NCI-H1436 treated with DMSO at 0.1 percent for 48 hours (cell line): ENCODE data around the gene TAPBP.
"Not testable (repeated sequence)": the region's sequence is repeated elsewhere in the genome, so short reads cannot be mapped to it uniquely, and the experiment has no call there.

Experiments
- DNase-seq: peaks from one replicate; lab custom pipeline; 2025; lab: John Stamatoyannopoulos, UW

The TAPBP gene

GRCh38 chr6:33313709-33314514 lies at the start of gene TAPBP:
TAPBP (minus strand) TSS chr6:33314078; CDS start chr6:33314041, 37 bp downstream.
- no peak for DNase-seq

GRCh38 chr6:33363486-33363885 lies 49.6 kb upstream of the TAPBP start:
- not testable (repeated sequence) for DNase-seq

DNA sequence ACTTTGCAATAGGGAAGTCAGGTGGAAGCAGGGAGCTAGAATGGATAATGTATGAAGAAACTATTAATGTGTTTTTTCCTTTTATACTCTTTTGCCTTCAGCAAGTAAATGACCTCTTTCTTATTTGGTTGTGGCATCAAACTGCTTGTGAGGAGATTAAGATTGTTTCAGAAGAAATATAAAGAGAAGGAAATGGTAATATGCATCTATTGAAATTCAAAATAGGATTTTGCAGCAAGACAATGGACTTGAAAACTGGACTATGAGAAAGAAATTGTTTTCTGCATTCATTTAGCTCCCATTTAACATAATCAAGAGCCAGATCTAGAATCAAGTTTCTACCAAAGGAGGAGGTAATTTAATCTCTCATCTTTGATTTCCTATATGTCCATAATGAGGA lies 45.5 kb upstream of the TAPBP start:
- DNase-seq: no peak

DNA sequence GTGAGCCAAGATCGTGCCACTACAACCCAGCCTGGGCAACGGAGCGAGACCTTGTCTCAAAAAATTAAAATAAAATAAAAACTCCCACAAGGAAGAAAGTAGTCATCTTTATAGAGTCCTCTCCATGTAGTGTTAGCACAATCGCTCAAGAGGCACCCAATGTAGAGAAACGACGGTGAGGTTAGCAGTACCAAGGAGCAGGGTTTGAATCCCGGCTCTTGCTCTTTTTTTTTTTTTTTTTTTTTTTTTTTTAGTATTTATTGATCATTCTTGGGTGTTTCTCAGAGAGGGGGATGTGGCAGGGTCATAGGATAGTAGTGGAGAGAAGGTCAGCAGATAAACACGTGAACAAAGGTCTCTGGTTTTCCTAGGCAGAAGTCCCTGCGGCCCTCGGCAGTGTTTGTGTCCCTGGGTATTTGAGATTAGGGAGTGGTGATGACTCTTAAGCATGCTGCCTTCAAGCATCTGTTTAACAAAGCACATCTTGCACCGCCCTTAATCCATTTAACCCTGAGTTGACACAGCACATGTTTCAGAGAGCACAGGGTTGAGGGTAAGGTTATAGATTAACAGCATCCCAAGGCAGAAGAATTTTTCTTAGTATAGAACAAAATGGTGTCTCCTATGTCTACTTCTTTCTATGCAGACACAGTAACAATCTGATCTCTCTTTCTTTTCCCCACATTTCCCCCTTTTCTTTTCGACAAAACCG lies 43.4 kb upstream of the TAPBP start:
- not testable (repeated sequence) for DNase-seq

- DNase-seq: no peak
Measured at GRCh38 chr6:33356295-33356694, 42.4 kb upstream of the TAPBP start.

GRCh38 chr6:33355860-33356259 lies 42.0 kb upstream of the TAPBP start:
- DNase-seq: not testable (repeated sequence)

- DNase-seq: no peak
Measured at GRCh38 chr6:33347816-33348215, 33.9 kb upstream of the TAPBP start.

- DNase-seq: not testable (repeated sequence)
Measured at GRCh38 chr6:33346972-33347371, 33.1 kb upstream of the TAPBP start.

DNA sequence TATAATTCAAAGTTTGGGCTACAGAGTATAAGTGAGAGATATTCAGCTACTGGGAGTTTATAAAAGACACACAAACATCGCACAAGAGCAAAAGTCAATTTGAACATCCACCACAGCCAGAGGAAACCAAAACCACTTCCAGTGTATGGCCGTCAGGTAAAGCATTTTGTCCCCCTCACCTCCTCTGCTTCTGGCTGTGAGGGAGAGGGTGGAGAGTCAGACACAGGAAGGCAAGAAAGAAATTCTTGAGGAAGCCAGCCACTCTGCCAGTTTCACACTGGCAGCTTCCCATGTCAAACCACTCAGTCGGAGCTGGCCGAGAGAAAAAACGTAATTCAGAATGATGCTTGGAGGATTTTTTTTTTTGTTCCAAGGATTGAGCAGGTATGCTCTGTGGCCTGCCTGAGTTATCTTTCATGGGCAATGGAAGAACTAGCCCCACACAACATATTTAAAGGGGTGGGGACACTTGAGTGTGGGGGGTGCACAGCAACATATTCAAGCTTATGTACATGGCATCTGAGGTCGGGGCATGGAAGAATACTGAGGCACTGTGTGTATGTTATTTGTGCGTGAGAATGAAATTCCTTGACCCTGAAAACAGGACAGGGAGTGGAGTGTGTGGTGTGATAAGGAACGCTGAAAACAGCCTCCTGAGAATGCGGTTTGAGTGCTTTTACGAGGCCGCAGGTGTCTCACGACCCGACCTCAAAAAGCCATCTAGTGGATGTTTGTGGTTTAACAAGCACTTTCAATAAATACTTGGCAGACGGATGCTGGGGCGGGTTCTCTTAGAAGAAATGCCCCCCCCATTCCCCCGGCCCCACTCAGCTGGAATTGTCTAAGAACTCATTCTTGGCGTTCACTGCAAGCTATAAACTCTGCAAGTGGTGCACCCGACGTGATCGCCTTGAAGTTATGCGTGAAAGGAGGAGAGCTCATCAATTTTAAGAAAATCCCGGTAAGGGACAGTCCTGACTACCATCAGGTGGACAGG lies 31.1 kb upstream of the TAPBP start:
- peak; percentile 41 for DNase-seq

DNA sequence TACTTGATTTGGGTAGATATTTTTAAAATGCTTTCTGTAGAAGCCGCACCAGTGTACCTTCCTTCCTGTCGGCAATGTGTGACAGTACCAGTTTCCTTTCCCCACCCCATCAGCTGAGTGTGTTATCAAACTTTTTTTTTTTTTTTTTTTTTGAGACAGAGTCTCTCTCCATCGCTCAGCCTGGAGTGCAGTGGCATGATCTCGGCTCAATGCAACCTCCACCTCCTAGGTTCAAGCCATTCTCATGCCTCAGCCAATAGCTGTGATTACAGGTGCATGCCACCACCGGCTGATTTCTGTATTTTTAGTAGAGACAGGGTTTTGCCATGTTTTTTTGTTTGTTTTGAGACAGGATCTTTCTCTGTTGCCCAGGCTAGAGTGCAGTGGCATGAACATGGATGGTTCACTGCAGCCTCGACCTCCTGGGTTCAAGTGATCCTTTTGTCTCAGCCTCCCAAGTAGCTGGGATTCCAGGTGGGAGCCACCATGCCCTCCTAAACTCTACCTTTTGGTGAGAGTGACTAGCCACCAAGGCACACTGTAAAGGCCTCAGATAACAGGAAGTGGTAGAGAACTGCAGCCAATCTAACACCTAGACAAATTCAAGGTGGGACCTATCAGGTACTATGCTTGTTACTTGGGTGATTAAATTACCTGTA lies 30.2 kb upstream of the TAPBP start:
- no peak for DNase-seq

DNA sequence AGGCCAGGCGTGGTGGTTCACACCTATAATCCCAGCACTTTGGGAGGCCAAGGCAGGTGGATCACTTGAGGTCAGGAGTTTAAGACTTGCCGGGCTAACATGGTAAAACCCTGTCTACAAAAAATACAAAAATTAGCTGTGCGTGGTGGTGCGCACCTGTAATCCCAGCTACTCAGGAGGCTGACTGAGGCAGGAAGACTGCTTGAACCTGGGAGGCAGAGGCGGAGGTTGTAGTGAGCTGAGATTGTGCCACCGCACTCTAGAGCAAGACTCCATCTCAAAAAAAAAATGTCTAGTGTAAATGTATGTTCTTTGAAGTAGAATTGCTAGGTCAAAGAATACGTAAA lies 29.7 kb upstream of the TAPBP start:
- not testable (repeated sequence) for DNase-seq

DNA sequence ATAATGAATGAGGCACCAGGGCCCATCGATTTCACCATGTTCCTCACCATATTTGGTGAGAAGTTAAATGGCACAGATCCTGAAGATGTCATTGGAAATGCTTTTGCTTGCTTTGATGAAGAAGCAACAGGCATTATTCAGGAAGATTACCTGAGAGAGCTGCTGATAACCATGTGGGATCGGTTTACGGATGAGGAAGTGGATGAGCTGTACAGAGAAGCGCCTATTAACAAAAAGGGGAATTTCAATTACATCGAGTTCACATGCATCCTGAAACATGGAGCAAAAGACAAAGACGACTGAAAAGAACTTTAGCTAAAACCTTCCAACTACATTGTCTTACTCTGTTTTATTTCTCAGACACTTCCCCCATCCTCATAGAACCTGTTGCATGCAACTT lies 25.3 kb upstream of the TAPBP start:
- no peak for DNase-seq

- no peak for DNase-seq
Measured at GRCh38 chr6:33336495-33336894, 22.6 kb upstream of the TAPBP start.

- DNase-seq: no peak
Measured at GRCh38 chr6:33335916-33336315, 22.0 kb upstream of the TAPBP start.

- no peak for DNase-seq
Measured at GRCh38 chr6:33333666-33334065, 19.8 kb upstream of the TAPBP start.

- DNase-seq: no peak
Measured at GRCh38 chr6:33330736-33331135, 16.9 kb upstream of the TAPBP start.

DNA sequence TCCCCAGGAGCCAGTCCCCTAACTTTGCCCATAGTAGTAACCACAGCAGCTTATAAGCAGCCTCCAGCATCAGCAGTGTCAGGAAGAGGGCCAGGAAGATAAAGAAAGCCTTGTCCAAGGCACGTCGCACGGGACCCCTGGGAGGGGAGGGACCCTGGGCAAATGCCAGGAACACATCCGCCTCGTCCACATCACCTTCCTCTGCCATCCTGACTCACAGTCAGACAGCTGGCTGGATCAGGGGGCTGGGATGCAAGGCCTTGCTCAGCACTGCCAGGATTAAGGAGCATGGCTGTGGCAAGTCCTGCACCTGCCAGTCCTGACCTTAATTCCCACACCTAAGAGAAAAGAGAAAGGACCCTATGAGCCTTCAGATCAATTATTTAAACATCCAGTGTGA lies 15.2 kb upstream of the TAPBP start:
- no peak for DNase-seq

DNA sequence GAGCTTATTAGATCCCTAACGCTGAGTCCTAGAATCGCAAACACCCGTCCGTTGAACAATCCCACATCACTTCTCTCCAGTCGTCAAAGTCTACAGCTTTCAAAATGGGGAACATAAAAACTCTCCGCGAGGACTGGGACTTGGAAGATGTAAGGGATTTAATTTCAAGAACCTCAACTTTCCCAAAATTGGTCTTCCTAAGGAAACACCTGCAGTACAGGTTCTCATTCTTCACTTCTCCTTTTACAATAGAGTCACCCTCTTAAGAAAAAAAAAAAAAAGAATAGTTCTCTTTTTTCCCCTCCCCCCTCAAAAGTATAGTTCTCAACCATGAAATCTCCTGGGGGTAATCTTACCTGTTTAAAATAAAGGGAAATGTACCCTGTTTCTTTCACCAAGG lies 10.2 kb upstream of the TAPBP start:
- no peak for DNase-seq

- DNase-seq: no peak
Measured at GRCh38 chr6:33323623-33323948, 9.7 kb upstream of the TAPBP start.

DNA sequence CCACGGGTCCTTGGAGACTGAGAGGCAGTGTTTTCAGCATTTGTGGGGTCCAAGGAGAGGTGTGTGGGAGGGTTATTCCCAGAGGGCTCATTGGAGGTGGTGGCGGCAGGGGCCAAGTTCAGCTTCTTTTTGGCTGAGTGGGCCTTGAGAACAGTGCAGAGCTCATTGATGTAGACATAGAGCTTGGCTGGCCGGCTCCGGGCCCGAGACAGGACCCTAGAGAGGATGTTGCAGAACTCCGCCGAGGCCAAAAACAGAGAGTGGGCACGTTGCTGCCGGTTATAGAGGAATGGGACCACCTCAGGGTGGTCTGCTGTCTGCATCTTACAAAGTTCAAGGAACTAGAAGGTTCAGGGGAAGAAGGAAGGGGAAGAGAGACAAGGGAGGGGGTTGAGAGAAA lies 7.3 kb upstream of the TAPBP start:
- no peak for DNase-seq

DNA sequence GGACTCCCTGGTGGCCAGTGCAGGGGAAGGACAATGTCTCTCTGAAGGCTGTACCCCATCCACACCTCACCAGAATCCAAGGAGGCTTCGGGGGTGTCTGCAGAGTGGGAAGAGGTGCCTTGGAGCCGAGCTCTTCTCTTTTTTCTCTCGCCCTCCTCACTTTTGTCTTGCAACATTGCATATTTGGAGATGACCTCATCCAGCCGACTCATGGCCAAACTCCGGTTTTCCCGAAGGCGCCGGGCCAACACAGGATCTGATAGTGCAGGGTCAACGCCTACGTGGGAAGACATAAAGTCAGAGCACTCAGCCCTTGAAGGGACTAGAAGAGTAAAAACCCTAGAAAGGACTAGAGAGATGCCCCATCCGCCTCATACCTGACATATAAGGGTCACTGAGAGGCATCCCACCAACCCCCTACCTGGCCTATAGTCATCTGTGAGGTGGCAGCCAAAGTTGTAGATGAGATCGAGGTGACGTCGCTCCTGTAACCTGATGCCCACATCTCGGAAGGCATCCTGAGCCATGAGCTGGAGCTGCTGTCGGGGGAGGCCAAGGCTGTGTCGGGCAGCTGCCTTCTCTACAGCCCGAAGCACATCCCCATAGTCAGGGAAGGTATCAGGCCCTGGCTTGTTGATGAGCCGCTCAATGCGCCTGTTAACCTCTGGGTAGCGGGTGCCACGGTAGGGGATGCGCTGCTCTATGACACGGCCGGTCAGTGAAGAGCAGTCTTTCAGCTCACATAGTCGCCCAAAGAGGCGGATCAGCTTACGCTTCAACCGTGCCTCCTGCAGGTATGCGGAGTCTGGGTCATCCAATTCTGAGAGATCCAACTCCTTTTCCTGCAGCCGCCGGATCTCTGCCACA lies 6.7 kb upstream of the TAPBP start:
- no peak for DNase-seq
